OCI-LY3 (cell line): ENCODE measurements around the gene PHACTR3.

Experiments
- H2AFZ ChIP-seq: fragments of 200-600, 300-600 bp; shearing (Covaris generic); 2 replicates; pipeline ENCODE4 v1.6.0; 2014; ENCODE audit warnings: antibody characterized with exemption, low read depth, low read length
- H3K27ac ChIP-seq: fragments of 200-600, 300-600 bp; sonication (generic); 2 replicates; pipeline ENCODE4 v1.5.1; 2014; ENCODE audit warnings: mild to moderate bottlenecking, low read length, moderate library complexity, mixed read lengths
- H3K27me3 ChIP-seq: fragments of 200-600, 300-600 bp; sonication (generic); 2 replicates; pipeline ENCODE4 v1.6.1; 2014; ENCODE audit warnings: low read depth, low read length, mixed read lengths
- H3K36me3 ChIP-seq: fragments of 200-600, 300-600 bp; sonication (generic); replicated peaks from 2 replicates; pipeline ENCODE3; 2014; ENCODE audit warnings: low read depth, low read length, mixed read lengths
- H3K4me1 ChIP-seq: fragments of 300-600, 200-600 bp; sonication (generic); 2 replicates; pipeline ENCODE4 v1.6.1; 2014; ENCODE audit warnings: low read length, mixed read lengths
- H3K4me2 ChIP-seq: fragments of 200-600, 300-600 bp; sonication (generic); 2 replicates; pipeline ENCODE4 v1.6.1; 2014; ENCODE audit warnings: low read length, mixed read lengths
- H3K4me3 ChIP-seq: fragments of 300-600, 200-600 bp; sonication (generic); 2 replicates; pipeline ENCODE4 v1.5.1; 2014; ENCODE audit warnings: antibody characterized with exemption, mild to moderate bottlenecking, low read length, moderate library complexity
- H3K79me2 ChIP-seq: fragments of 300-600, 200-600 bp; shearing (Covaris generic); 2 replicates; pipeline ENCODE4 v1.6.1; 2014; ENCODE audit warnings: mild to moderate bottlenecking, low read length, mixed read lengths
- H3K9ac ChIP-seq: fragments of 300-600, 200-600 bp; shearing (Covaris generic); 2 replicates; pipeline ENCODE4 v1.6.0; 2014; ENCODE audit warnings: mild to moderate bottlenecking, low read length, moderate library complexity
- H3K9me3 ChIP-seq: fragments of 200-600, 300-600 bp; shearing (Covaris generic); 2 replicates; pipeline ENCODE4 v1.6.1; 2014; ENCODE audit warnings: low read length, mixed read lengths; ENCODE audit not compliant: insufficient read depth
- H4K20me1 ChIP-seq: fragments of 200-600, 300-600 bp; sonication (generic); 2 replicates; pipeline ENCODE4 v1.6.1; 2016; ENCODE audit warnings: low read length, mixed read lengths; ENCODE audit not compliant: insufficient read depth
- EZH2phosphoT487 ChIP-seq: fragments of 200-600 bp; shearing (Covaris generic); IDR thresholded peaks from 2 replicates; pipeline ENCODE4 v1.6.1; 2018; ENCODE audit warnings: antibody characterized with exemption, mixed run types, low read depth
- TF ChIP-seq, protein P1 (sequence below): fragments of 200-600, 300-600 bp; sonication (generic); IDR thresholded peaks from 2 replicates; pipeline ENCODE4 v1.5.1; 2014; ENCODE audit warnings: antibody characterized with exemption, low read length, low read depth

The PHACTR3 gene

GRCh38 chr20:59560588-59561227, 43.6 kb upstream of the PHACTR3 start:
- H3K4me1 ChIP-seq: peaks cover under 1% of the 10 kb centered on the region
- no peaks in the 10 kb centered on the region for H3K36me3 ChIP-seq
- no peaks in the 10 kb centered on the region for H3K79me2 ChIP-seq
- TF ChIP-seq, protein P1, sequence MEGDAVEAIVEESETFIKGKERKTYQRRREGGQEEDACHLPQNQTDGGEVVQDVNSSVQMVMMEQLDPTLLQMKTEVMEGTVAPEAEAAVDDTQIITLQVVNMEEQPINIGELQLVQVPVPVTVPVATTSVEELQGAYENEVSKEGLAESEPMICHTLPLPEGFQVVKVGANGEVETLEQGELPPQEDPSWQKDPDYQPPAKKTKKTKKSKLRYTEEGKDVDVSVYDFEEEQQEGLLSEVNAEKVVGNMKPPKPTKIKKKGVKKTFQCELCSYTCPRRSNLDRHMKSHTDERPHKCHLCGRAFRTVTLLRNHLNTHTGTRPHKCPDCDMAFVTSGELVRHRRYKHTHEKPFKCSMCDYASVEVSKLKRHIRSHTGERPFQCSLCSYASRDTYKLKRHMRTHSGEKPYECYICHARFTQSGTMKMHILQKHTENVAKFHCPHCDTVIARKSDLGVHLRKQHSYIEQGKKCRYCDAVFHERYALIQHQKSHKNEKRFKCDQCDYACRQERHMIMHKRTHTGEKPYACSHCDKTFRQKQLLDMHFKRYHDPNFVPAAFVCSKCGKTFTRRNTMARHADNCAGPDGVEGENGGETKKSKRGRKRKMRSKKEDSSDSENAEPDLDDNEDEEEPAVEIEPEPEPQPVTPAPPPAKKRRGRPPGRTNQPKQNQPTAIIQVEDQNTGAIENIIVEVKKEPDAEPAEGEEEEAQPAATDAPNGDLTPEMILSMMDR: peak; percentile 67
- no peak for TF ChIP-seq EZH2phosphoT487
- no peaks in the 10 kb centered on the region for H3K9me3 ChIP-seq
- H2AFZ ChIP-seq: no peak overlapping the region
- no peak overlapping the region for H3K27ac ChIP-seq
- no peak overlapping the region for H3K9ac ChIP-seq
- no peaks in the 10 kb centered on the region for H4K20me1 ChIP-seq
- no peak overlapping the region for H3K4me3 ChIP-seq
- H3K27me3 ChIP-seq: peaks cover 28% of the 10 kb centered on the region
- H3K4me2 ChIP-seq: no peak overlapping the region

DNA sequence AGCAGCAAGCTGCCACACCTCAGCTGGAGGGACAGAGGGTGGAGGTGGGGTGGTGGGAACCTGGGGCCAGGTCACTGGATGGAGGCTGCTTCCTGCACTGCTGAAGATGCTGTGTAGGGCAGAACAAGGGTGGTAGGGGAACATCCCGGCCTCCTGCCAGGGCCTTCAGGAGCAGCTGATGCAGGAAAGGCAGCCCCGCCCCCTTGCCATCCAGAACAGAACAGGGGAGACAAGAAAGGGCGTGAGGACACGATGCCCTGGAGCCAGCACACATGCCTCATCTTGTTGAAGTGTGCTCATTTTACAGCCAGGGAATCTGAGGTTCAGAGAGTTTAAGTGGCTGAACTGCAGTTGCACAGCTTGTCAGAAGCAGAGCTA, 43.1 kb upstream of the PHACTR3 start:
- Histone ChIP-seq H3K27me3 (peaks cover 33% of the 10 kb centered on the region), H3K79me2 (no peaks in the 10 kb centered on the region), H2AFZ (no peak overlapping the region), H3K9me3 (no peaks in the 10 kb centered on the region), H3K4me2 (no peak overlapping the region), H3K9ac (no peak overlapping the region), H4K20me1 (no peaks in the 10 kb centered on the region), H3K4me1 (peaks cover 5% of the 10 kb centered on the region), H3K36me3 (no peaks in the 10 kb centered on the region), H3K4me3 (no peak overlapping the region), H3K27ac (no peak overlapping the region)
- TF ChIP-seq EZH2phosphoT487: no peak
- TF ChIP-seq, protein P1: no peak

DNA sequence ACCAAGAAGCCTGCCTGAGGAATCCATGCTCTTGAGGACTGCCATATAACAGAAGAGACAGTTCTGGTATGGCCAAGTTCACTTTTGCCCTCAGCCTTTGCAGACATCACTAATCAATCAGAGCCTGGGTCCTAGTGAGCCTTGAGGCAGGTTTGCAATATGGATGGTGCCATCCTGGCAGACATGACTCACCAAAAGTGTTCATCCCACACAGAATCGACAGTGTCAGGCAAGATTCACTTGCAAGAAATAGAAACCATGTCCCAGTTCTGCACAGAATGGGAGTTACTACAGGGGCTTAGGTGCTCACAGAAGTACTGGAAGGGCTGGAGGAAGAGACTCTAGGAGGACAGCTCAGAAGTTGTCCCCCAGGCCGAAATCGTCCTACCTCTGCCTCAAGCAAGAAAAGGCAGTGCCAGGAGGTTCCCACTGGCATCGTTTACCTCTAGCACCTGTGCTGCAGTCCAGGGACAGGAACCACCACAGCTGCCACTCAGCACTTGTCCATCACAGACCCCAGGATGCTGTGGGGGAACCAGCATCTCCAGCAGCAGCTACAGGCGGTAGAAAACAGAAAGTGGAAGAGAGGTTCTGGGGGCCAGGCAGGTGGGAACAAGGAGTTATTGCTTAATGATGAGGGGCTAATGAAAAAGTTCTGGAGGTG, 42.6 kb upstream of the PHACTR3 start:
- Histone ChIP-seq H3K4me2 (no peak overlapping the region), H3K4me1 (peaks cover 7% of the 10 kb centered on the region), H3K36me3 (no peaks in the 10 kb centered on the region), H3K27ac (no peak overlapping the region), H3K9me3 (no peaks in the 10 kb centered on the region), H3K79me2 (no peaks in the 10 kb centered on the region), H4K20me1 (no peaks in the 10 kb centered on the region), H3K4me3 (no peak overlapping the region), H2AFZ (no peak overlapping the region), H3K9ac (no peak overlapping the region), H3K27me3 (peaks cover 33% of the 10 kb centered on the region)
- no peak for TF ChIP-seq EZH2phosphoT487
- TF ChIP-seq, protein P1: no peak

GRCh38 chr20:59564171-59564570, 40.2 kb upstream of the PHACTR3 start:
- H3K9ac ChIP-seq: no peak overlapping the region
- no peaks in the 10 kb centered on the region for H4K20me1 ChIP-seq
- no peak overlapping the region for H3K4me2 ChIP-seq
- H3K79me2 ChIP-seq: no peaks in the 10 kb centered on the region
- H3K27me3 ChIP-seq: peaks cover 35% of the 10 kb centered on the region
- TF ChIP-seq, protein P1: no peak
- no peak for TF ChIP-seq EZH2phosphoT487
- no peak overlapping the region for H3K4me3 ChIP-seq
- H3K36me3 ChIP-seq: no peaks in the 10 kb centered on the region
- H3K27ac ChIP-seq: no peak overlapping the region
- no peak overlapping the region for H2AFZ ChIP-seq
- peaks cover 7% of the 10 kb centered on the region for H3K4me1 ChIP-seq
- H3K9me3 ChIP-seq: no peaks in the 10 kb centered on the region
